Measurements from ENCODE around the gene PTCH2. TPM values are rescaled to one million over a fixed set of nuclear protein-coding genes. Genes with fewer than 3 reads are reported as not detected.

Gene PTCH2
- total RNA-seq, 1 experiment from 2014 or later = 0.79 TPM

- Histone ChIP-seq H3K27ac (ENCODE audit: insufficient read length, low read depth, low read length) (peak within 1 kb of the TSS; percentile 6), H2AFZ (ENCODE audit: low read length) (no peak within 1 kb of the TSS), H2BK12ac (ENCODE audit: insufficient read length, low read depth, low read length) (no peak within 1 kb of the TSS), H3K56ac (ENCODE audit: insufficient read length, low read depth, low read length) (no peak within 1 kb of the TSS), H2AK5ac (ENCODE audit: insufficient read length, low read length) (peak within 1 kb of the TSS; percentile 13), H2BK5ac (ENCODE audit: insufficient read length, low read length) (no peak within 1 kb of the TSS), H4K5ac (ENCODE audit: insufficient read length, low read depth, low read length) (peak within 1 kb of the TSS; percentile 83), H2BK15ac (ENCODE audit: low read depth, low read length) (no peak within 1 kb of the TSS), H4K20me1 (ENCODE audit: control insufficient read depth, insufficient read depth, insufficient read length) (peaks cover 4% of the 10 kb centered on the region), H4K91ac (ENCODE audit: insufficient read length, low read depth, low read length) (no peak within 1 kb of the TSS), H3K23me2 (ENCODE audit: insufficient read length, low read depth, low read length, poor library complexity, severe bottlenecking) (peaks cover 11% of the 10 kb centered on the region), H3K9ac (ENCODE audit: extremely low read depth, insufficient read length, low read length) (peak within 1 kb of the TSS; percentile 98), H3T11ph (ENCODE audit: low read length) (peak within 1 kb of the TSS; percentile 23), H4K8ac (replicated peaks; ENCODE audit: insufficient read length, low read depth, low read length) (no peak within 1 kb of the TSS), H2BK120ac (ENCODE audit: low read depth, low read length, poor library complexity, severe bottlenecking) (no peak within 1 kb of the TSS), H3K23ac (ENCODE audit: insufficient read length, low read depth, low read length) (no peak within 1 kb of the TSS), H3K4ac (ENCODE audit: low read depth, low read length) (peak within 1 kb of the TSS; percentile 33; the same call in 1 of the 2 replicates), H2BK20ac (ENCODE audit: low read depth, low read length, poor library complexity, severe bottlenecking) (no peak within 1 kb of the TSS), H3K27me3 (ENCODE audit: insufficient read depth, low read length) (no peaks in the 10 kb centered on the region), H3K4me2 (ENCODE audit: insufficient read depth, insufficient read length, low read length) (peak within 1 kb of the TSS; percentile 99), H3K79me1 (ENCODE audit: insufficient read depth, low read depth, low read length, poor library complexity, severe bottlenecking) (peaks cover 2% of the 10 kb centered on the region), H3K18ac (ENCODE audit: insufficient read length, low read depth, low read length) (peak within 1 kb of the TSS; percentile 83), H3K14ac (ENCODE audit: insufficient read depth, low read length) (peak within 1 kb of the TSS; percentile 94), H3K9me3 (ENCODE audit: control insufficient read depth, low read depth, low read length) (no peaks in the 10 kb centered on the region), H3K79me2 (ENCODE audit: insufficient read depth, low read length) (peaks cover 17% of the 10 kb centered on the region; the same call in 1 of the 2 replicates), H3K4me1 (ENCODE audit: insufficient read depth, low read length) (no peaks in the 10 kb centered on the region)
- Mint-ChIP-seq H3K27ac (peak within 1 kb of the TSS; percentile 96 to 98 (median 97)), H3K4me3 (peak within 1 kb of the TSS; percentile 81 to 95), H3K27me3 (ENCODE audit: low read depth) (no peaks in the 10 kb centered on the region), H3K36me3 (ENCODE audit: insufficient read depth in 1 of 3, low read depth in 3 of 3) (peaks cover 33 to 47% (median 46%) of the 10 kb centered on the region in 3 experiments), H3K4me1 (peaks cover 18 to 22% of the 10 kb centered on the region in 2 experiments), H3K9me3 (0 out of 5 replicates have a peak, but pooled peaks cover 0 to 4% of the 10 kb centered on the region in 2 experiments)
- peak; percentile 93 for DNase-seq
- WGBS (ENCODE audit: extremely low coverage, insufficient read length, low lambda C conversion rate) = no CpG with 5 or more reads among the region's 65 CpGs
- TF ChIP-seq CTCF (conservative IDR thresholded peaks at IDR 0.05) = no peak
Measured at GRCh38 chr1:44775078-44775929, 67.7 kb downstream of the PTCH2 start, which contains the start of gene RPS8. TSS of gene RPS8 (plus strand) at chr1:44775540. CDS start at chr1:44775597, 57 bp downstream.

Other genes starting within 250 kb of the PTCH2 start
- gene TMEM53, start 168.8 kb downstream of the PTCH2 start, total RNA-seq (2021) = 6.2 and 7.2 TPM in 2 replicates
- 0.68 and 1.0 TPM in 2 replicates for gene ARMH1, start 168.5 kb downstream of the PTCH2 start, total RNA-seq (2021)
- not detected in 2 replicates for gene RNU5D-1, start 112.1 kb downstream of the PTCH2 start, total RNA-seq (2021)
- 71.6 and 73.1 TPM in 2 replicates for gene KIF2C, start 103.4 kb downstream of the PTCH2 start, total RNA-seq (2021)
- 2,591 and 2,595 TPM in 2 replicates for gene RPS8, start 67.7 kb downstream of the PTCH2 start, total RNA-seq (2021)
- 1.1 and 1.3 TPM in 2 replicates for gene BEST4, start 55.1 kb downstream of the PTCH2 start, total RNA-seq (2021)
- 14.7 and 15.9 TPM in 2 replicates for gene PLK3, start 42.9 kb downstream of the PTCH2 start, total RNA-seq (2021)
- not detected in 2 replicates for gene DYNLT4, start 35.9 kb downstream of the PTCH2 start, total RNA-seq (2021)
- 1.4 and 1.9 TPM in 2 replicates for gene BTBD19, start 34.7 kb downstream of the PTCH2 start, total RNA-seq (2021)
- gene EIF2B3, start 143.3 kb upstream of the PTCH2 start, total RNA-seq (2021) = 34.9 and 35.4 TPM in 2 replicates
- 36.0 and 37.5 TPM in 2 replicates for gene HECTD3, start 168.1 kb upstream of the PTCH2 start, total RNA-seq (2021)
- 90.4 and 92.2 TPM in 2 replicates for gene UROD, start 169.0 kb upstream of the PTCH2 start, total RNA-seq (2021)